GDM1 (cell line): ENCODE data around the gene SND1.

Experiments
- DNase-seq: peaks from one replicate; lab custom pipeline; 2025; lab: John Stamatoyannopoulos, UW

Gene SND1

DNA sequence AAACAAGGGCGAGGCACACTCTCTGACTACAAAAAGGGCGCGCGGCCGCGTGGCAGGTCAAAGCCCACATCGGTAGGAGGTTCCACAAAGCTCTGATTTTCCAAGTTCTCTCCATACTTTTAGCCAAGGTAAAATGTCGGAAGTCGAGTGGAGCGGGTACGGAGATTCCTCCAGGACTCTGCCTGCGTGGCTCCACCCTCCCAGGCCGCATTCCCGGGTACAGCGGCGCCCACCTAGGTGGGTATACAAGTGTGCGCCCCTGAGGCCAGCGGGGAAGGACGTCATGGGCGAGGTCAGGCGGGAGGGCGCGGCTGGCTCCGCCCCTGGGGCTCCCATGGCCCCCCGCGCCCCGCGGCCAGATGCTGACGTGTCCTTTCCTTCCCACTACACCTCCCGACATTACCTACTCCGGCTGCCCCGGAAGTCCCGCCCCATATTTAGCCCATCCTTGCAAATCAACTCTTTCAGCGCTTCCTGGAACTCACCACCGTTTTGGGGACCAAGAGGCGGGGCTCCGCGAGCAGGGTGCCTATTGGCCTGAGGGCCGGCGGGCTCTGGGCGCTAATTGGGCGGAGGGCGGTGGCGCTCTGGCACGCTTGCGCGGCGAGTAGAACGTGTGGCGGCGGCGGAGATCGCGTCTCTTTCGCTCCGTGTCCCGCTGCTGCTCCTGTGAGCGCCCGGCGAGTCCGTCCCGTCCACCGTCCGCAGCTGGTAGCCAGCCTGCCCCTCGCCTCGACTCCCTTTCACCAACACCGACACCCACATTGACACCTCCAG lies at the start of gene SND1:
Gene SND1, plus strand, starts transcription at position 639 of the 777 bp plus-strand sequence. CDS start 180 bp downstream, outside the sequence.
- DNase-seq: peak; percentile 96

DNA sequence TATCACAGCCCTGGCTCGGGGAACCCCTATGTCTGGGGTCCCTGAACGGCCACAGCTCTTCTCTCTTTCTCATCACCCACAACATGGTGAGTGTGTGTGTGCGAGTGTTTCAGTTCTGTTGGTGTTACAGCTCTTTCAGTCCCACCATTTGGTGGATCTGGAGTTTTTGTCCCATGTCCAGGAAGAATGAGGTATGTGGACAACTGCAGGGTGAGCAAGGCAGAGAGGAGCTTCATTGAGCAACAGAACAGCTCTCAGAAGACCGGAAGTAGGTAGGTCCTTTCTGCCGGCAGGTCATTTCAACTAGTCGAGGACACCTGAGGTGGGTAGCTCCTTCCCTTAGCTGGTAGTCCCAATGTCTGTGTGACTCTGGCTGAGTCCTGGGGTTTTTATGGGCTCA lies 43.5 kb upstream of the SND1 start:
- DNase-seq: no peak

DNA sequence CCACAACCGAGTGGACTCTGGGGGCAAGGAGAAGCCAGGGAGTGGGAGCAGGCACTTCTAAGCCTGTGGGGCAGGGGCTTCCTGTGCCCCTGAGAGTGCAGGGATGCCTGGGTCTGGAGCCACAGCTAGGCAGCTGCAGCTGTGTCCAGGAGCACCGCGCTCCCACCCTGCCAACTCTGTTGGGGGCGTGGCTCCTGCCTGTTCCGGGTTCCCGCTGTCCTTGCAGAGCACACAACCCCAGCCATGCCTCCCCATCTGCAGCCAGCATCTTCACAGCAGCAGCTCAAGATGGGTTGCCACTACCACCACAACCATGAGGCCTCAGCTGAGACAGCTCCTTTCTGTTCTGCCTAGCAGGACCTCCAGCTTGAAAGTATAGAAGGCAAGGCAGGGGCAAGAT lies 42.7 kb upstream of the SND1 start:
- DNase-seq: no peak

DNA sequence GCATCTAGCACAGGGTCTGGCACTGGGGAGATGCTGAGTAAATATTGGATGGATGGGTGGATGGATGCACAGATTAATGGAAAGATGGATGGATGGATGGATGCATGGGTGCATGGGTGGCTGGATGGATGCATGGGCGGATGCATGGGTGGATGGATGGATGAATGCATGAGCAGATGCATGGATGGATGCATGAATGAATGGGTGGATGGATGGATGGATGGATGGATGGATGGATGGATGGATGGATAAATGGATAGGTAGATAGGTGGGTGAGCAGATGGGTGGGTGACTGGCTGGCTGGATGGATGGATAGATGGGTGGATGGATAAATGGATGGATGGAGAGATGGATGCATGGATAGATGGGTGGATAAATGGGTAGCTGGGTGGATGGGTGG lies 39.7 kb upstream of the SND1 start:
- DNase-seq: no peak

DNA sequence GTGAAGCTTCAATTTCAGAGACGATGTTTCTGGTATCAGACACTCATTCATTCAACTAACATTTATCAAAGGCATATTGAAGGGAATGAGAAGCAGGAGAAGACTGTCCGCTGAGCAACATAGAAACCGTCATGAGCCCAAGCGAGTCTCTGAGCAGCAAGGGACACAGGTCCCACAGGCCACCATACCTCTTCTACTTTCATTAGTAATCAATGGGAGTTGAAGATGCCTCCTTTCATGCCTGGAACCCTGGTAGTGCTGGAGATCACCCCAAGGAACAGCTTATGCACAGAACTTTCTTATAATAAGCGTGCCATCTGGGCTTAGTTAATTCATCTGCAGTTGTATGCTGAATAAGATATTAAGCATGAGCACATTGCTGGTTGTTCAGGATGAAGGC lies 35.3 kb upstream of the SND1 start:
- no peak for DNase-seq

DNA sequence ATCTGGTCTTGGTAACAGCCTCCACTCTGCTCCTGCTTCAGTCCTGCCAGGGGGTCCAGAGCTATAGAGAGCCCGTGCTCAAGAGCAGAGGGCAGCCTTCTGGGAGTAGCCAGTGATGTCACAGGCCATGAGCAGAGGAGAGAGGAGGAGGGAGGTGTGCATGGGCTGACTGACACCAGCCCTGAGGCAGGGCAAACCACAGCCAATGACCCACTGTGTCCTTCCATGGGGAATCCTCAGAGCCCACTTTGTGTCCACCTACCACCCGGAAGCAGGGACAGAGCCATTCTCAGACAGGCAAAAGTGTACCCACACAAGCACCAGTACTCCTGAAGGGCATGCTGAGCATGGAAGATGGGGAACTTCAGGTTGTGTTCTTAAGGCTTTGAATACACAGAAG lies 34.0 kb upstream of the SND1 start, which contains the start of gene PAX4:
Gene PAX4, minus strand, starts transcription at position 101 of the 400 bp plus-strand sequence. CDS start 2,214 bp downstream, outside the sequence.
- no peak for DNase-seq

DNA sequence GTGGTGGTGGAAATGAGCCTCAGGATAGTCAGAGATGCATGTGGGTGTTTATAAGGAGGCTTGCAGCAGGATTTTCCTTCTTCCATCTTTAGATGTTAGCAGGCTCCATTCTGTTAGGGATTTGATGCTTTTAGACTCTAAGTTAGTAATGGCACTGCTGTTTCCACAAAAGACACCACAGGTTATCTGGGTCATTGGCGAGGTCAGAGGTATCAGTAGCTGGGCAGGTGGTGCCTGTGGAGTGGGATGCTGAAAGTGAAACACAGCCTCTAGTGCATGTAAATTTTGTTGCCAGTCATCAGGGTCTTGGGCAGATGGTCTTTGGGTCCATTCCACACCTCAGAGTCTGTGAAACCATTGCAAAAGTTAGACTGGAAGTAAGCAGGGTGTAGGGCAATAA lies 33.2 kb upstream of the SND1 start:
- DNase-seq: no peak

DNA sequence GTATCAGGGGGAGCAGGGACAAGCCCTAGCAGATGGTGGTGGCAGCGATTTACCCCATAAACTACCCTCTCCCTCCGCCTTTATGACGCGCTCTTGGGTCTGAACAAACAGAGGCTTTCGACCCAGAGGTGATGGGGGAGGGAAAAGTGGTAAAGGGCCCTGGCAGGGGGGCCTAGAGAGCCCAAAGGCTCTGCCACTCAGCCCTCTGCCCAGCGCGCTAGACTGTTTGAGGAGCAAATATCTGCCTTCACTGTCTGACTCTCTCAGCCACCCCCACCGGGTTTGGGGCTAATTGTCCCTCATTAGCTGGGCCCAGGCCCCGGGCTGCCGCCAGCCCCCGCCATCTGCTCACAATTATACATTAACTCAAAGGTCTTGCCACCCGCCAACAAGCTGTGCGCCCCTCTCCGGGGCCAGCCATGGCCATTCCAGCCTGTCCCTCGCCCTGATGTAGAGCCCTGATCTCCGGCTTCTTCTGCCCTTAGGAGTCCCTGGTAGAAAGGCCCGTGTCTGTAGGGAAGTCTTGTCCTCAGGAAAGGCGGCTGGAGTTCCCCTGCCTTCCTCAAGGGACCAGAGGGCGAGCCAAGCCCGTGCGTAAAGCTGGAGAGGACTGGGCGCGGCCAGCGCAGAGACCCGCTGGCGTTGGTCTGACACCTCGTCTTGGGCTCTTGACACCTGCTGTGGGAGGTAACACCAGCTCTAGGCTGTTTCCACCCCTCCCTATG lies 32.2 kb upstream of the SND1 start:
- DNase-seq: no peak

DNA sequence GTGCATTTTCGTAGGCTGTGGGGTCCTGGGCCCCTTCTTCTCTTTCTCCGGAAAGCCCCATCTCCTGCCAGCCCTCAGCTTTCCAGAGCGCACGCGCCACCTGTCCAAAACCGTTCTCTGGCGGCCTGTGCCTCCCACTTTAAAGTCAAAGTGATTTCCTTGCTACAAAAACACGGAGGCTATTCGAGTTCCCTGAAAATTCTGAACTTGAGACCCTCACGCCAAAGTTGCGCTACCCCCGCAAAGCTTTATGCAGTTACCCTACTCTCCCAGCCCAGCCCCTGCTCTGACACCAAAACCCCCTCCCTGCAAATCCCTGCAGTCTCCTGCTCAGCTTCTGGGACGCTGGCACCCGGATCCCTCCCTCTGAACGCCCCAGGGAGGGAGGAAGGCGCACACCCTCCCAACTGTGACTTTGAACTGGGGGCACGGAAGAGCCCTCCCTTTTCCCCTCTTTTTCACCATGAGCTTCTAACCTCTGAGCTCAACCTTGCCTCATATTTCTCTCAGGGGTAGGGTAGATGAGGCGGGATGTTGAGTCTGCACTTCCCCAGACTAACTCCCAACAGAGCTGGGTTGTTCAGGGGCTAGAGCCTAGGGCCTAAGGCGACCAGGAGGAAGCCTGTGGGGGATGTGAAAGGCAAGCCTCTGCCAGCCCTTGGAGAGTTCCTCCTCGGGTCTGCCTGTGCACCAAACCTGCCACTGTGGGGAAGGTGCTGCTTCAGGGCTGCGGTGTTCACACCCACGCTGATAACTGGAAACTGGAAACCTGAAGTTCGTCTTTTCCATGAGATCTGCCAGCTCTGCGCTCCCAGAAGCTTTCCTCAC lies 31.4 kb upstream of the SND1 start:
- DNase-seq: peak; percentile 29

DNA sequence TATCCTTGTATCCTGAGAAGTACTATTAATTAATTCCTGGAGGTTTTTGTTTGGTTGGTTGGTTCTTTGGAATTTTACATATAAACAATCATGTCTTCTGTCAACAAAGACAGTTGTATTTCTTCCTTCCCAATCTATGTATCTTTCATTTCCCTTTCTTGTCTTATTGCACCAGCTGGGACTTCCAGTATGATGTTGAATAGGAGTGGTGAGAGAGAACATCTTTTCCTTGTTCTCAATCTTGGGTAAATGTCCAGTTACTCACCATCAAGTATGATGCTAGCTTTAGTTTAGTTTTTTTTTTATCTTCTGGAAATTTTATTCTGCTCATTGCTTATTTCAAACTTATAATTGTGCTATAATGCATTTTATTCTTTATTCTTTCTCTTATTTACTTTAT lies 26.7 kb upstream of the SND1 start:
- DNase-seq: no peak

DNA sequence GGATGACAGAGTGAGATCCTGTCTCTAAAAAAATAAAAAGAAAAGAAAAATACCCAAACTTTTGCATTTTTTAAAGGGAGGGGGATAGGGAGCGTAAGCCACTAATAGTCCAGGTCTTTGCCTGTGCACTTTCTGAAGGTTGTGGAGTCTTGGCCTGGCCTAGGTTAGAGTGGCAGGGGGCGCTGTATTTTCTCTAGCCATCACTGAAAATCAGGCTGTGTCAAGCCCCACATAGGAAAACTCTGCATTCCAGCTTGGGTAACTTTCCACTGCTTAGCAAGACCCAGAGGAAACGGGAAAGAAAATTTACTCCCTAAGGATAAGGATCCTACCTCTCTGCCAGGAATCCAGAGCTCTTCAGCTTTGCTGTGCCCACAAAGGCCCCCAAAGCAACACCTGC lies 23.5 kb upstream of the SND1 start:
- no peak for DNase-seq

DNA sequence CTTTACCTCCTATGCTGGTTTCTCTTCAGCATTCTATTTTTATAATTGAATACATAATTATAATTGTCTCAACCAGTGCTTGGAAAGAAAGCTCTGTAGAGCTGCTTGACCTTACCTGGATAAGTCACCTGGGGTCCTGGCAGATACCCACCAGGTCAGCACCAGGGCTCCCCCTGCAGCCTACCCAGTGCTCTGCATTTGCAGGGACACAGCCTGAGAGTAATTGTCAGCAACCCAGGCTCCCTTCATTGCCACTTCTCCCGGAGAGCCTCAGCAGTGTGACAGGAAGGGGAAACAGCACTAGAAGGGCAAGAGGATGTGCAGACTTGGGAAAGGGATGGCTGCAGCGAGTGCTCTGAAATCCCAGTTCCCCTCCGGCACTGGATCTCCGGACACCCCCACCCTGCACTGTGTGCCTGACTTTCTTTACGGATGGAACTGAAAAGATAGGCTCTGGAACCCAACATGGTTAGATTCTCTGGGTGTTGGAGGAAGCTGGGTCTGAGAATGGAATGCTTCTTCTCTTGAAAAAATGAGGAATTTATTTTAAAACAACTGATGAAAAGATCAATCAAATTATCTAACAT lies 22.6 kb upstream of the SND1 start:
- DNase-seq: peak; percentile 34

DNA sequence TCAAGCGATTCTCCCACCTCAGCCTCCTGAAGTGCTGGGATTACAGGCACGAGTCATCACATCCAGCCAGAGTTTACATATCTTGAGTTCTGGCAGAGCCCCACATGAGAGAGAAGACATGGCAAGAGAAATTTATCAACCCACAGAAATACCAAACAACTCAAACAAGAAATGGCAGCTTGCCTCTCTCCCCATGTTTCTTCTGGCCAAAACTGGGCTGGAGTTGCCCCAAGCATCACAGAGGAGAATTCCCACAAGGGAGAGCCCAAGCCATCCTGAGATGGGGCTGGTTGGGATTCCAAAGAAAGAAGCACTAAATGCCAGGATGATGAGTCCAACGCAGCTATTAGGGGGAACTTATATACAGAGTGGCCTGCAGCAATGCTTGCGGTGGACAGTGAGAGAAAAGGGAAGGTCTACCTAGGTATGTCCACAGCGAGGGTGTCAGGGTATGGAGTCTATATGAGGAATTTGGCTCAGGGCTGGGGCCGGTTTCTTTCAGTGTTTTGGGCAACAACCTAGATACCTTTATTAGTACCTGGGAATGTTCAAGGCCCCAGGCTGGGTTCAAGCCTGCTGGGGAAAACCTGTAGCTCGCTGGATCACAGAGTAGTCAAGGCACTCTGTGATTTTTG lies 19.6 kb upstream of the SND1 start:
- DNase-seq: no peak

DNA sequence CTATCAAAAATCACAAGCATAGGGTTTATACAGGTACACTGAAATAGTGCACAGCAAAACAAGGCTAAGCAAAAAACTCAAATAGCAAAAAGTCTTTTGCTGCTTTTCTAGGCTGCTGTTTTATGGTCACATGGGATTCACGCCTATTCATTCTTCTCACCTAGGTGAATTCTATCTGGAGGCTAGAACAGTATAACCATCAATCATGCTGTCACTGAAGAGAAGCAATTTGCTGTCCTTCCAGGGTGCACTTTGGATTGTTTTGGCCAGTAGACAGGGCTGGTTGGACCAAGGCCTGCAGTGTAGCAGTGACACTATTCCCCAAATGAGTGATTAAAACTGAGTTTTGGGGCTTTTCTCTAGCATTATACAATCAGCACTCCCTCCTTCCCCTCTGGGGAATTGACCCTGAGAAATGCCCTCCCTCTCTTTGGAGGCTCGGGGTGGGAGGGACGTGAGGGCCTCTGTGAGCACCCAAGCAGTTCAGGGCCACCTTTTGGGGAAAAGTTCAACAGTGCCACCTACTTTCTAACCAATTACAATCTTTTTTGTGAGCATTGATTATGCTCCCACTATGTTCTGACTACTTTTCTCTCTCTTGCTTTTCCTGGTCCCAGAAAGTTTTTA lies 16.2 kb upstream of the SND1 start:
- DNase-seq: no peak

DNA sequence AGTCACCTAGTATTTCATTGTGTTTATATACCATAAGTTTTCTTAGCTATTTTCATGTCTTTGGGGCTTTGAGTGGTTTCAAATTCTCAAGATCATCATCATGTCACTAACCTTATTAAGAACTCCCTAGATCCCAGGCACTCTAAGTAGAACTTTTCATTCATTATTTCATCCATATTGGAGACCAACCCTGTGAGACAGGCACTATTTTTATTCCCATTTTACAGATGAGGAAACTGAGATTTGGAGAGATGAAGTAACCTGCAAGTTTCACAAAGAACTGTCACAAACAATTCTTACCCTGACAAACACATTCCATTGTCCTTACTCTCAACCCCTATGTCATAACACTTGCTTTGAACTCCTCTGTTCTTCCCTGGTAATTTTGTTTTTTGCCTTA lies 13.8 kb upstream of the SND1 start:
- DNase-seq: no peak

DNA sequence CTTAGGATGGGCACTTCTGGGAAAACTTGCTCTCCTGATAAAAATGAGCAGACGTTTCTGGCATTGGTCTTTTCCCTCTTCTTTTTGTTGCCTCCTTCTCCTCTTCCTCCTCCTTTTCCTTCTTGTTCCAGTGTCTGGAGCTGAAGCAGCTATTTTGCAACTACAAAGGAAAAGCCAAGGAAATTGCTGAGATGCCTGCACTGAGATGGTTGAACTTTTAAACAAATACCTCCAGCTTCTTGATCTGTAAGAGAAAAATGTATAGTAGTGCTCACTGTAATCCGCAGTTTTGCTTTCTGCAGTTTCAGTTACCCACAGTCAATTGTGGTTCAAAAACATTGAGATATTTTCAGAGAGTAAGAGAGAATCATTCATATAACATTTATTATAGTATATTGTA lies 7.5 kb upstream of the SND1 start:
- DNase-seq: no peak

DNA sequence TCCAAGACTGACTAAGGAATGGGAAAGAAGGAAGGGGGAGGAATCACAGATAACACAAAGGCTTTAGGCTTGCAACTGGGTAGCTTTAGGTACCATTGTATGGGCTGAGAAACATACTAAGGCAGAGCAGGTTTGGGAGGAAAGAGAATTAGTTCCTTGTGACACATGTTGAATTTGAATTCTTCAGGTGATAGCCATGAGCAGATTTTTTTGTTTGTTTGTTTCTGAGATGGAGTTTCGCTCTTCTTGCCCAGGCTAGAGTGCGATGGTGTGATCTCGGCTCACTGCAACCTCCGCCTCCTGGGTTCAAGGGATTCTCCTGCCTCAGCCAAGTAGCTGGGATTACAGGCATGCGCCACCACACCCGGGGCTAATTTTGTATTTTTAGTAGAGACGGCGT lies 4.4 kb upstream of the SND1 start:
- DNase-seq: no peak

DNA sequence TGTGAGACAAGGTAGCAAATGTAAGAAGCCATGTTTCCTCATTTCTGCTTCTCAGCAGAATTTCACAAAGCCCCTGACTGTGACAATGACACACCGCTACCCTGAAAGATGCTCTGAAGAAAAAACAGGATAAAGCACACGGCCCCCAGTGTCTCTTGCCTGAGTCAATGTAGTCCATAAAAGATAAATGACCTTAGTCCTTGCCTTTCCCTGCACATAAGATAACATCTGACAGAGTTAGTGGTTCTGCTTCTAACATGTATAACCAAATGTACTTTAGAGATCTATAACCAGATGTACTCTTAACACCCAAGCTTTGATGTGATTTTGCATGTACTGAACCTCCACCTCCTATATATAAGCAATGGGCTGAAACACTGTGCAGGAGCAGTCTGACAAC lies 3.0 kb upstream of the SND1 start:
- no peak for DNase-seq

DNA sequence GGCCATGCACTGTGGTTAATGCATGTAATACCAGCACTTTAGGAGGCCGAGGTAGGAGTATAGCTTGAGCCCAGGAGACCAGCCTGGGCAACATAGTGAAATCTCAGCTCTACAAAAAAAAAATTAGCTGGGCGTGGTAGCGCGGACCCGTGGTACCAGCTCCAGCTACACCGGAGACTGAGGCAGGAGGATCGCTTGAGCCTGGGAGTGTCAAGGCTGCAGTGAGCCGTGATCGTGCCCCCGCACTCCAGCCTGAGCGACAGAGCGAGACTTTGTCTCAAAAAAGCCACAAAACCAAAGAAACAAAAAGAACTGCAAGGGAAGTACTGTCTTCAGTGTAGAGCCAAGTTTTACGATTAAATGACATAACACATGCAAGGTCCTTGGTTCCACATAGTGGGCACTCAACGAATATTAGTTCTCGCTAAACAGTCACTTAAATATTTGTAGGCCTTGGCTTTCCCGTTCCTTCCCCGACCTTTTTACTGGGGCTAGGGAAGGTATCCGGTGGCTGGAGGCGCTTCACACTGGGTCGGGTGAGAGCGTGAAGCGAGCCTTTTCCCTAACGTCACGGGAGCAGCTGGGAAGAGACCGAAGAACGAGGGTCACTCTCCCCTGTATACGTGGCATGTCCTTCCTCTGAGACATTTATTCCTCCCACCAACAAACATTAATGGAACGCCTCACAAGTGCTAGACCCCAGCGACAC lies 993 bp upstream of the SND1 start:
- no peak for DNase-seq
